ENCODE data around the gene CDADC1. TPM values are rescaled to one million over a fixed set of nuclear protein-coding genes. Genes with fewer than 3 reads are reported as not detected.

Gene CDADC1
- total and polyA plus RNA-seq, 2 experiments from 2014 or later, result 1.3 to 9.3 TPM

GRCh38 chr13:49271264-49271663, 23.5 kb downstream of the CDADC1 start (continued):
- no peak for TF ChIP-seq ZNF462 (CRISPR knock-in tag; IDR thresholded peaks at IDR 0.05)
- TF ChIP-seq, protein P1, sequence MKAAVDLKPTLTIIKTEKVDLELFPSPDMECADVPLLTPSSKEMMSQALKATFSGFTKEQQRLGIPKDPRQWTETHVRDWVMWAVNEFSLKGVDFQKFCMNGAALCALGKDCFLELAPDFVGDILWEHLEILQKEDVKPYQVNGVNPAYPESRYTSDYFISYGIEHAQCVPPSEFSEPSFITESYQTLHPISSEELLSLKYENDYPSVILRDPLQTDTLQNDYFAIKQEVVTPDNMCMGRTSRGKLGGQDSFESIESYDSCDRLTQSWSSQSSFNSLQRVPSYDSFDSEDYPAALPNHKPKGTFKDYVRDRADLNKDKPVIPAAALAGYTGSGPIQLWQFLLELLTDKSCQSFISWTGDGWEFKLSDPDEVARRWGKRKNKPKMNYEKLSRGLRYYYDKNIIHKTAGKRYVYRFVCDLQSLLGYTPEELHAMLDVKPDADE (IDR thresholded peaks at IDR 0.05), result no peak
- no peak for TF ChIP-seq EZH2phosphoT487 (IDR thresholded peaks at IDR 0.05; ENCODE audit: unreplicated experiment)
- TF ChIP-seq, protein P2, sequence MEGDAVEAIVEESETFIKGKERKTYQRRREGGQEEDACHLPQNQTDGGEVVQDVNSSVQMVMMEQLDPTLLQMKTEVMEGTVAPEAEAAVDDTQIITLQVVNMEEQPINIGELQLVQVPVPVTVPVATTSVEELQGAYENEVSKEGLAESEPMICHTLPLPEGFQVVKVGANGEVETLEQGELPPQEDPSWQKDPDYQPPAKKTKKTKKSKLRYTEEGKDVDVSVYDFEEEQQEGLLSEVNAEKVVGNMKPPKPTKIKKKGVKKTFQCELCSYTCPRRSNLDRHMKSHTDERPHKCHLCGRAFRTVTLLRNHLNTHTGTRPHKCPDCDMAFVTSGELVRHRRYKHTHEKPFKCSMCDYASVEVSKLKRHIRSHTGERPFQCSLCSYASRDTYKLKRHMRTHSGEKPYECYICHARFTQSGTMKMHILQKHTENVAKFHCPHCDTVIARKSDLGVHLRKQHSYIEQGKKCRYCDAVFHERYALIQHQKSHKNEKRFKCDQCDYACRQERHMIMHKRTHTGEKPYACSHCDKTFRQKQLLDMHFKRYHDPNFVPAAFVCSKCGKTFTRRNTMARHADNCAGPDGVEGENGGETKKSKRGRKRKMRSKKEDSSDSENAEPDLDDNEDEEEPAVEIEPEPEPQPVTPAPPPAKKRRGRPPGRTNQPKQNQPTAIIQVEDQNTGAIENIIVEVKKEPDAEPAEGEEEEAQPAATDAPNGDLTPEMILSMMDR (conservative IDR thresholded peaks at IDR 0.05; ENCODE audit: low read depth in 2 of 2), result no peak

DNA sequence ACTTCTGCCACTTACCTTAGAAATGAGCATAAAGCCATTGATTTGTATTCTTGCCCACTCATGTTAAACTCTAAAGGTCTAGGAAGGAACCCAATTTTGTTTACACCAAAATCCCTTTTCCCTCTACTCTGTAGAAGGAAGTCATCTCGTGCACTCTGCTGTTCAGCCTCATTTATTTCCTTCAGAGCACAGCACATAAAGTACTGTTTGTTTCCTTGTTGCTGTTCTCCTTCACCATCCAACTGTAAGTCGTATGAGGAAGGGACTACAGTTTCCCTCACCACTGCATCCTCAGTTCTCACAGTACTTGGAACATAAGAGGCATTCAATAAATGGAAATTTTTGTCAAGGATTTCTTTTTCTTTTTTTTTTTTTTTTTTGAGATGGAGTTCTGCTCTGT, 24.6 kb downstream of the CDADC1 start:
- H3K79me2 ChIP-seq (replicated peaks; ENCODE audit: insufficient read depth), result no peaks in the 10 kb centered on the region
- H3K27me3 ChIP-seq (ENCODE audit: insufficient read depth), result no peaks in the 10 kb centered on the region
- Mint-ChIP-seq H3K4me3 (no peak overlapping the region), H3K9me3 (no peaks in the 10 kb centered on the region), H3K36me3 (ENCODE audit: low read depth) (no peaks in the 10 kb centered on the region), H3K27ac (no peak overlapping the region), H3K4me1 (no peaks in the 10 kb centered on the region), H3K27me3 (ENCODE audit: insufficient read depth, low read depth, poor library complexity) (no peaks in the 10 kb centered on the region)
- no peaks in the 10 kb centered on the region for H3K9me2 ChIP-seq (ENCODE audit: insufficient read depth)
- no peaks in the 10 kb centered on the region for H3K36me3 ChIP-seq (ENCODE audit: insufficient read depth)
- no peaks in the 10 kb centered on the region for H3K4me1 ChIP-seq (ENCODE audit: insufficient read depth)
- TF ChIP-seq REST (IDR thresholded peaks at IDR 0.05; ENCODE audit: unreplicated experiment) (no peak), STAT1 (IDR thresholded peaks at IDR 0.05; ENCODE audit: unreplicated experiment) (no peak), NANOG (IDR thresholded peaks at IDR 0.05; ENCODE audit: borderline replicate concordance) (no peak)
- DNase-seq (ENCODE audit: low spot score), result no peak
- no peak overlapping the region for H3K4me2 ChIP-seq
- H3F3A ChIP-seq (replicated peaks; ENCODE audit: low read depth), result no peaks in the 10 kb centered on the region
- H4K20me1 ChIP-seq (replicated peaks; ENCODE audit: insufficient read depth), result no peaks in the 10 kb centered on the region
- ATAC-seq, result no peak
- no peak overlapping the region for H3K27ac ChIP-seq (ENCODE audit: low read depth)
- H2AFZ ChIP-seq, result no peak overlapping the region
- no peak overlapping the region for H3K4me3 ChIP-seq
